ENCODE results near the gene ZMYM5. TPM values are rescaled to one million over a fixed set of nuclear protein-coding genes. Genes with fewer than 3 reads are reported as not detected.

ZMYM5 gene
- total and polyA plus RNA-seq, 2 of the 8 experiments (the other 6 are each of a cell fraction or from before 2014, with no cell fraction given): 4.9 to 7.9 TPM

DNA sequence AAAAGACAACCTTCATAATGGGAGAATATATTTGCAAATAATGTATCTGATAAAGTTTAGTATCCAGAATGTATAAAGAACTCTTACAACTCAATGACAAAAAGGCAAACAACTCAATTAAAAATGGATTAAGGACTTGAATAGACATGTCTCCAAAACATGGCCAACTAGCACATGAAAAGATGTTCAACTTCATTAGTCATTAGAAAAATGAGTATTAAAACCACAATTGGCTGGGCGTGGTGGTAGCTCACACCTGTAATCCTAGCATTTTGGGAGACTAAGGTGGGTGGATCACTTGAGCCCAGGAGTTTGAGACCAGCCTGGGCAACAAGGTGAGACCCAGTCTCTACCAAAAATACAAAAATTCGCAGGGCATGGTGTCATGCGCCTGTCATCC, 18.8 kb upstream of the ZMYM5 start:
- DNase-seq (ENCODE audit: low read depth in 1 of 2, low spot score in 2 of 2): no peak
- Histone ChIP-seq H3K9ac (replicated peaks in 1 of 4; ENCODE audit: extremely low read depth in 1 of 4, low read depth in 3 of 4, low read length in 3 of 4) (no peak overlapping the region), H4K5ac (ENCODE audit: insufficient read length, low read depth, low read length) (no peak overlapping the region), H2BK12ac (ENCODE audit: low read depth, low read length) (no peak overlapping the region), H3K4me1 (replicated peaks in 1 of 4; ENCODE audit: control insufficient read depth in 3 of 4, insufficient read depth in 4 of 4, low read length in 3 of 4) (no peaks in the 10 kb centered on the region), H2AFZ (ENCODE audit: low read length) (no peak overlapping the region), H3K27ac (ENCODE audit: low read depth, low read length) (no peak overlapping the region), H3K79me2 (ENCODE audit: control insufficient read depth in 1 of 2, insufficient read depth in 2 of 2, low read length in 2 of 2) (no peaks in the 10 kb centered on the region), H2BK120ac (replicated peaks; ENCODE audit: low read depth, low read length) (no peak overlapping the region), H3K4me3 (ENCODE audit: extremely low read depth in 1 of 4, insufficient read depth in 2 of 4, low read depth in 3 of 4, low read length in 4 of 4) (no peak overlapping the region), H2BK20ac (ENCODE audit: low read length) (no peak overlapping the region), H2BK15ac (ENCODE audit: low read length) (no peak overlapping the region), H3K14ac (ENCODE audit: insufficient read length) (no peak overlapping the region), H4K8ac (ENCODE audit: extremely low read depth, insufficient read depth, low read length) (no peak overlapping the region), H3K79me1 (ENCODE audit: low read depth, low read length) (no peaks in the 10 kb centered on the region), H3K23ac (ENCODE audit: insufficient read length) (no peak overlapping the region), H3K4ac (replicated peaks; ENCODE audit: insufficient read length, low read depth, low read length) (no peak overlapping the region), H2AK5ac (ENCODE audit: low read depth, low read length) (no peak overlapping the region), H4K91ac (replicated peaks; ENCODE audit: insufficient read length, low read length) (no peak overlapping the region), H4K20me1 (replicated peaks in 1 of 2; ENCODE audit: control insufficient read depth in 1 of 2, insufficient read depth in 2 of 2, low read length in 2 of 2) (no peaks in the 10 kb centered on the region), H3K56ac (replicated peaks; ENCODE audit: insufficient read length, low read depth, low read length) (no peak overlapping the region), H3K27me3 (replicated peaks in 1 of 4; ENCODE audit: control insufficient read depth in 3 of 4, extremely low read depth in 1 of 4, insufficient read depth in 3 of 4, low read length in 3 of 4) (no peaks in the 10 kb centered on the region), H3K9me3 (ENCODE audit: insufficient read depth in 2 of 2, low read depth in 1 of 2, low read length in 1 of 2) (no peaks in the 10 kb centered on the region), H3K18ac (ENCODE audit: extremely low read depth, low read length) (no peak overlapping the region), H3K36me3 (ENCODE audit: control insufficient read depth in 2 of 4, insufficient read depth in 4 of 4, low read length in 3 of 4) (no peaks in the 10 kb centered on the region), H3K23me2 (ENCODE audit: low read depth, low read length) (no peaks in the 10 kb centered on the region), H3K4me2 (ENCODE audit: insufficient read depth in 1 of 2, low read depth in 2 of 2, low read length in 2 of 2) (no peak overlapping the region), H2BK5ac (ENCODE audit: low read depth, low read length) (no peak overlapping the region)
- ChIA-PET CTCF (ENCODE audit: partially characterized antibody) (interaction anchor here (1.5 to 1.7 kb wide), 2 partner anchors 18 to 68 kb away, joined by 3 to 4 read pairs; partner anchors contain the start of gene ZMYM5), POLR2A (ENCODE audit: partially characterized antibody) (interaction anchor here (0.6 kb wide), 1 partner anchor 60 kb away, joined by 3 read pairs; no protein-coding TSS in a partner anchor)
- TF ChIP-seq BRCA1 (IDR thresholded peaks at IDR 0.05; ENCODE audit: low read depth, low read length) (no peak), SP2 (IDR thresholded peaks at IDR 0.05; ENCODE audit: low read length) (no peak)
- WGBS, 2 experiments (ENCODE audit: extremely low coverage in 1 of 2, insufficient coverage in 1 of 2, insufficient read length in 1 of 2, insufficient replicate concordance in 2 of 2, low coverage in 1 of 2, low lambda C conversion rate in 2 of 2, missing lambda C conversion rate in 1 of 2): 90% methylated on average over 3 of the region's 3 CpGs; no CpG with 5 or more reads in 1 of the 2 experiments
- no peak for FAIRE-seq

Data from H1 (cell line).